ENCODE results near the gene S100A1.

The S100A1 gene

GRCh38 chr1:153612111-153612754 is 16.0 kb upstream of the S100A1 start:
- peaks cover 54% of the 10 kb centered on the region for H3K4me1 ChIP-seq (ENCODE audit: control insufficient read depth, insufficient read depth, low read depth, low read length)
- H3K23ac ChIP-seq (ENCODE audit: low read length in 2 of 2), result no peak overlapping the region
- peak overlapping the region; percentile 63 to 83 for H3K4ac ChIP-seq (ENCODE audit: low read depth in 1 of 2, low read length in 2 of 2)
- H3K27me3 ChIP-seq (ENCODE audit: control insufficient read depth in 1 of 2, insufficient read depth in 1 of 2, low read length in 2 of 2), result no peaks in the 10 kb centered on the region
- peak overlapping the region; percentile 98 for H3K9ac ChIP-seq (ENCODE audit: low read length)
- no peak overlapping the region for H3K14ac ChIP-seq (ENCODE audit: low read length in 2 of 2)
- H2BK15ac ChIP-seq (ENCODE audit: low read depth, poor library complexity, severe bottlenecking), result peak overlapping the region; percentile 73
- no peak for DNase-seq
- peak overlapping the region; percentile 67 to 98 for H3K4me3 ChIP-seq (ENCODE audit: insufficient read depth in 1 of 2, low read depth in 1 of 2, low read length in 2 of 2)
- peak overlapping the region; percentile 65 for H4K8ac ChIP-seq (ENCODE audit: low read length)
- peak overlapping the region; percentile 93 for H2BK5ac ChIP-seq (ENCODE audit: low read depth, low read length, poor library complexity, severe bottlenecking)
- WGBS, result 77% methylated on average over 11 of the region's 11 CpGs
- peak overlapping the region; percentile 98 for H2AK5ac ChIP-seq (ENCODE audit: low read length, severe bottlenecking)
- peak overlapping the region; percentile 81 for H2BK120ac ChIP-seq (ENCODE audit: low read depth, low read length)
- H3K27ac ChIP-seq (ENCODE audit: low read length, poor library complexity, severe bottlenecking), result peak overlapping the region; percentile 95
- peak overlapping the region; percentile 0 to 1 for H2BK12ac ChIP-seq (ENCODE audit: low read length in 2 of 2)
- no peak overlapping the region for H2AFZ ChIP-seq (ENCODE audit: low read depth, low read length)
- H3K36me3 ChIP-seq (ENCODE audit: control insufficient read depth in 1 of 2, insufficient read depth in 2 of 2, low read depth in 1 of 2, low read length in 2 of 2), result peaks cover 13 to 17% of the 10 kb centered on the region in 2 experiments
- peak overlapping the region; percentile 24 to 80 for H3K18ac ChIP-seq (ENCODE audit: low read depth in 1 of 2, low read length in 2 of 2)
- peak overlapping the region; percentile 76 for H3K4me2 ChIP-seq (ENCODE audit: low read length, poor library complexity, severe bottlenecking)
- peak overlapping the region; percentile 66 for H4K91ac ChIP-seq (ENCODE audit: low read length)
- no peaks in the 10 kb centered on the region for H3K9me3 ChIP-seq (ENCODE audit: control insufficient read depth, low read length)
- H3K79me1 ChIP-seq (replicated peaks; ENCODE audit: low read length, poor library complexity, severe bottlenecking), result peaks cover 4% of the 10 kb centered on the region

- peak within 1 kb of the TSS; percentile 98 for H2AK5ac ChIP-seq (ENCODE audit: low read length, severe bottlenecking)
- WGBS, result 33% methylated on average over 5 of the region's 9 CpGs
- H3K9me3 ChIP-seq (ENCODE audit: control insufficient read depth, low read length), result no peaks in the 10 kb centered on the region
- H3K4me1 ChIP-seq (ENCODE audit: control insufficient read depth, insufficient read depth, low read depth, low read length), result peaks cover 51% of the 10 kb centered on the region
- peaks cover 7 to 12% of the 10 kb centered on the region in 2 experiments for H3K36me3 ChIP-seq (ENCODE audit: control insufficient read depth in 1 of 2, insufficient read depth in 2 of 2, low read depth in 1 of 2, low read length in 2 of 2)
- no peaks in the 10 kb centered on the region for H3K27me3 ChIP-seq (ENCODE audit: control insufficient read depth in 1 of 2, insufficient read depth in 1 of 2, low read length in 2 of 2)
- peak within 1 kb of the TSS; percentile 76 for H3K4me2 ChIP-seq (ENCODE audit: low read length, poor library complexity, severe bottlenecking)
- H2BK5ac ChIP-seq (ENCODE audit: low read depth, low read length, poor library complexity, severe bottlenecking), result peak within 1 kb of the TSS; percentile 93
- peak within 1 kb of the TSS; percentile 73 for H2BK15ac ChIP-seq (ENCODE audit: low read depth, poor library complexity, severe bottlenecking)
- H3K9ac ChIP-seq (ENCODE audit: low read length), result peak within 1 kb of the TSS; percentile 98
- peak within 1 kb of the TSS; percentile 1 to 47 for H2BK12ac ChIP-seq (ENCODE audit: low read length in 2 of 2)
- H3K4ac ChIP-seq (ENCODE audit: low read depth in 1 of 2, low read length in 2 of 2), result peak within 1 kb of the TSS; percentile 63 to 83
- DNase-seq, result peak; percentile 44
- peak within 1 kb of the TSS; percentile 42 to 80 for H3K18ac ChIP-seq (ENCODE audit: low read depth in 1 of 2, low read length in 2 of 2)
- no peak within 1 kb of the TSS for H2AFZ ChIP-seq (ENCODE audit: low read depth, low read length)
- peak within 1 kb of the TSS; percentile 67 to 98 for H3K4me3 ChIP-seq (ENCODE audit: insufficient read depth in 1 of 2, low read depth in 1 of 2, low read length in 2 of 2)
- H4K91ac ChIP-seq (ENCODE audit: low read length), result peak within 1 kb of the TSS; percentile 66
- peak within 1 kb of the TSS; percentile 81 for H2BK120ac ChIP-seq (ENCODE audit: low read depth, low read length)
- H3K27ac ChIP-seq (ENCODE audit: low read length, poor library complexity, severe bottlenecking), result peak within 1 kb of the TSS; percentile 95
- H3K23ac ChIP-seq (ENCODE audit: low read length in 2 of 2), result no peak within 1 kb of the TSS
- peak within 1 kb of the TSS; percentile 65 for H4K8ac ChIP-seq (ENCODE audit: low read length)
- no peaks in the 10 kb centered on the region for H3K79me1 ChIP-seq (replicated peaks; ENCODE audit: low read length, poor library complexity, severe bottlenecking)
- H3K14ac ChIP-seq (ENCODE audit: low read length in 2 of 2), result no peak within 1 kb of the TSS
These were observed 15.4 kb upstream of the S100A1 start, which contains the start of gene S100A16 for GRCh38 chr1:153612755-153613331. S100A16 (minus strand) TSS chr1:153613137; CDS start chr1:153608151, 4,986 bp downstream.

DNA sequence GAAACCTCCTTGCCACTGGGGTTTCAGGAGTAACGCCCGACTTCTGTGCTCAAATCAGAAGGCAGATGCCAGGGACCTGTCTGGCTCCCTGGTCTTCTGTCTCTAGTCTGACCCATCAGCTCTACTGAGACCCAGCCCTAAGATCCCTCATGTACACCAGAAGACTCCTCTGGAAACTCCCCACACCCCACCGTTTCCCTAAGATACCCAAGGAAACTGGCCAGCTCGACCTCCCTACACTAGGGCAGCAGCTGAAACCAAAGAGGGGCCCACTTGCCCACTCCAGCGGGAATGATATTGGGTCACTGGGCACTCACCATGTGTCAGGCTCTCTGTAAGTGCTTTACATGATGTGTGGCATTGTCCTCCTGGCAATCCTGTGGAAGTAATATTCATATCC is 14.8 kb upstream of the S100A1 start:
- Histone ChIP-seq H3K14ac (ENCODE audit: low read length in 2 of 2) (no peak overlapping the region), H3K79me1 (replicated peaks; ENCODE audit: low read length, poor library complexity, severe bottlenecking) (no peaks in the 10 kb centered on the region), H3K9me3 (ENCODE audit: control insufficient read depth, low read length) (no peaks in the 10 kb centered on the region), H2BK12ac (ENCODE audit: low read length in 2 of 2) (peak overlapping the region in 1 of 2 experiments; percentile 47), H3K9ac (ENCODE audit: low read length) (peak overlapping the region; percentile 98), H3K27me3 (ENCODE audit: control insufficient read depth in 1 of 2, insufficient read depth in 1 of 2, low read length in 2 of 2) (no peaks in the 10 kb centered on the region), H2BK5ac (ENCODE audit: low read depth, low read length, poor library complexity, severe bottlenecking) (peak overlapping the region; percentile 93), H3K4me3 (ENCODE audit: insufficient read depth in 1 of 2, low read depth in 1 of 2, low read length in 2 of 2) (peak overlapping the region; percentile 10 to 98), H3K4me1 (ENCODE audit: control insufficient read depth, insufficient read depth, low read depth, low read length) (peaks cover 45% of the 10 kb centered on the region), H3K4ac (ENCODE audit: low read depth in 1 of 2, low read length in 2 of 2) (no peak overlapping the region), H3K18ac (ENCODE audit: low read depth in 1 of 2, low read length in 2 of 2) (peak overlapping the region in 1 of 2 experiments; percentile 42), H2AFZ (ENCODE audit: low read depth, low read length) (no peak overlapping the region), H2BK120ac (ENCODE audit: low read depth, low read length) (peak overlapping the region; percentile 81), H2BK15ac (ENCODE audit: low read depth, poor library complexity, severe bottlenecking) (peak overlapping the region; percentile 62), H4K91ac (ENCODE audit: low read length) (peak overlapping the region; percentile 23), H4K8ac (ENCODE audit: low read length) (no peak overlapping the region), H3K23ac (ENCODE audit: low read length in 2 of 2) (no peak overlapping the region), H3K27ac (ENCODE audit: low read length, poor library complexity, severe bottlenecking) (peak overlapping the region; percentile 95), H2AK5ac (ENCODE audit: low read length, severe bottlenecking) (peak overlapping the region; percentile 96), H3K36me3 (ENCODE audit: control insufficient read depth in 1 of 2, insufficient read depth in 2 of 2, low read depth in 1 of 2, low read length in 2 of 2) (peaks cover 6 to 12% of the 10 kb centered on the region in 2 experiments), H3K4me2 (ENCODE audit: low read length, poor library complexity, severe bottlenecking) (peak overlapping the region; percentile 61)
- no peak for DNase-seq
- 89% methylated on average over 5 of the region's 5 CpGs for WGBS

DNA sequence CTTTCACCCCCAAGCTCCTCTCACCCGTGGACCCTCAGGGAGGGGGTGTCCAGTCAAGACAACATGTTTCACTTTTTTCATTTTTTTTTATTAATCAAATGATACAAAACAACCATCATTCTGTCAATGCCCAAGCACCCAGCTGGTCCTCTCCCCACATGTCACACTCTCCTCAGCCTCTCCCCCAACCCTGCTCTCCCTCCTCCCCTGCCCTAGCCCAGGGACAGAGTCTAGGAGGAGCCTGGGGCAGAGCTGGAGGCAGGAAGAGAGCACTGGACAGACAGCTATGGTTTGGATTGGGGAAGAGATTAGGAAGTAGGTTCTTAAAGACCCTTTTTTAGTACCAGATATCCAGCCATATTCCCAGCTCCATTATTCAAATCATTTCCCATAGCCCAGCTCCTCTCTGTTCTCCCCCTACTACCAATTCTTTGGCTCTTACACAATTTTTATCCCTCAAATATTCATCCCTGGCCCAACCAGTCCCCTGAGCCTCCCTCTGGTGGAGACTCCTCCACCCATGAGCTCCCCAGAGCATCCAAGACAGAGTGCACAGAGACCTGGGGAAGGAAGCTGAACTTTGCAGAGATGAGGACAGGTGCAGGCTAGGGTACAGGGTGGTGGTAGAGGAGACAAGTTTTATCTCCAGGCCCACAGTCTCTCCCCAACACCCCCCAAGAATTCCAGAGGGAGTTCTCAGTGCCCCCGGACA is 13.9 kb upstream of the S100A1 start:
- Histone ChIP-seq H3K4me1 (ENCODE audit: control insufficient read depth, insufficient read depth, low read depth, low read length) (peaks cover 37% of the 10 kb centered on the region), H3K4ac (ENCODE audit: low read depth in 1 of 2, low read length in 2 of 2) (no peak overlapping the region), H4K91ac (ENCODE audit: low read length) (peak overlapping the region; percentile 36), H3K9me3 (ENCODE audit: control insufficient read depth, low read length) (no peaks in the 10 kb centered on the region), H3K79me1 (replicated peaks; ENCODE audit: low read length, poor library complexity, severe bottlenecking) (no peaks in the 10 kb centered on the region), H2AFZ (ENCODE audit: low read depth, low read length) (no peak overlapping the region), H3K27ac (ENCODE audit: low read length, poor library complexity, severe bottlenecking) (no peak overlapping the region), H3K23ac (ENCODE audit: low read length in 2 of 2) (no peak overlapping the region), H3K36me3 (ENCODE audit: control insufficient read depth in 1 of 2, insufficient read depth in 2 of 2, low read depth in 1 of 2, low read length in 2 of 2) (peaks cover 15 to 21% of the 10 kb centered on the region in 2 experiments), H3K18ac (ENCODE audit: low read depth in 1 of 2, low read length in 2 of 2) (no peak overlapping the region), H3K4me2 (ENCODE audit: low read length, poor library complexity, severe bottlenecking) (no peak overlapping the region), H2AK5ac (ENCODE audit: low read length, severe bottlenecking) (peak overlapping the region; percentile 73), H4K8ac (ENCODE audit: low read length) (no peak overlapping the region), H3K14ac (ENCODE audit: low read length in 2 of 2) (no peak overlapping the region), H3K4me3 (ENCODE audit: insufficient read depth in 1 of 2, low read depth in 1 of 2, low read length in 2 of 2) (no peak overlapping the region), H2BK120ac (ENCODE audit: low read depth, low read length) (no peak overlapping the region), H3K9ac (ENCODE audit: low read length) (no peak overlapping the region), H2BK12ac (ENCODE audit: low read length in 2 of 2) (peak overlapping the region in 1 of 2 experiments; percentile 75), H2BK15ac (ENCODE audit: low read depth, poor library complexity, severe bottlenecking) (peak overlapping the region; percentile 8), H2BK5ac (ENCODE audit: low read depth, low read length, poor library complexity, severe bottlenecking) (no peak overlapping the region), H3K27me3 (ENCODE audit: control insufficient read depth in 1 of 2, insufficient read depth in 1 of 2, low read length in 2 of 2) (no peaks in the 10 kb centered on the region)
- 97% methylated on average over 2 of the region's 2 CpGs for WGBS
- no peak for DNase-seq
